A673 (cell line): ENCODE results near the gene TMEM196. TPM values are rescaled to one million over a fixed set of nuclear protein-coding genes. Genes with fewer than 3 reads are reported as not detected.

Source experiments
- BruUV-seq: library from RNA; stranded (reverse); fragments of 400-500 nt; replicated peaks from 2 replicates; lab custom pipeline; 2021; lab: Mats Ljungman, UMichigan
- CTCF ChIA-PET: fragments of 300-600 bp; sonication (Branson Sonifier 250); formaldehyde crosslinking; loops from one replicate; lab custom pipeline; 2022; ENCODE audit warnings: antibody characterized with exemption; lab: Charles Lee
- POLR2A ChIA-PET: fragments of 300-600 bp; sonication (Branson Sonifier 250); formaldehyde crosslinking; loops from one replicate; lab custom pipeline; 2022; ENCODE audit warnings: antibody characterized with exemption; ENCODE audit not compliant: low non-redundant PET; lab: Charles Lee
- DNase-seq: peaks from one replicate; pipeline ENCODE4 v3.0.0-alpha.2; 2015; ENCODE audit warnings: low spot score
- H3K27ac ChIP-seq: fragments of 200-600 bp; sonication (generic); 2 replicates; pipeline ENCODE4 v1.5.1; 2016; ENCODE audit warnings: mixed run types, low read depth, mild to moderate bottlenecking, mixed read lengths, antibody characterized with exemption, low read length; ENCODE audit not compliant: poor library complexity, severe bottlenecking
- H3K27me3 ChIP-seq: fragments of 200-600 bp; sonication (generic); replicated peaks from 2 replicates; pipeline ENCODE4 v1.6.1; 2017; ENCODE audit warnings: mixed run types, low read depth, mild to moderate bottlenecking, mixed read lengths, antibody characterized with exemption, low read length; ENCODE audit not compliant: insufficient read depth, poor library complexity
- H3K36me3 ChIP-seq: fragments of 200-600 bp; sonication (generic); 2 replicates; pipeline ENCODE4 v1.6.1; 2016; ENCODE audit warnings: mixed run types, mild to moderate bottlenecking, mixed read lengths, antibody characterized with exemption, low read length; ENCODE audit not compliant: insufficient read depth, poor library complexity, severe bottlenecking
- H3K4me1 ChIP-seq: fragments of 200-600 bp; sonication (generic); 2 replicates; pipeline ENCODE4 v1.6.1; 2017; ENCODE audit warnings: mixed run types, mild to moderate bottlenecking, mixed read lengths, antibody characterized with exemption, low read length; ENCODE audit not compliant: insufficient read depth, poor library complexity, severe bottlenecking
- H3K4me3 ChIP-seq: fragments of 200-600 bp; sonication (generic); 2 replicates; pipeline ENCODE4 v1.5.1; 2016; ENCODE audit warnings: low read depth, mixed run types, mild to moderate bottlenecking, mixed read lengths, low read length; ENCODE audit not compliant: poor library complexity, severe bottlenecking
- H3K9me3 ChIP-seq: fragments of 200-600 bp; sonication (generic); 2 replicates; pipeline ENCODE4 v1.6.1; 2016; ENCODE audit warnings: mixed run types, low read depth, mild to moderate bottlenecking, mixed read lengths, antibody characterized with exemption, low read length; ENCODE audit not compliant: poor library complexity, severe bottlenecking
- CTCF ChIP-seq: fragments of 300-800, 200-600 bp; sonication (generic); conservative IDR thresholded peaks from 2 replicates; pipeline ENCODE4 v1.5.1; 2017; ENCODE audit warnings: low read depth, mild to moderate bottlenecking, antibody characterized with exemption, low read length, moderate library complexity, mixed read lengths
- EZH2 ChIP-seq: fragments of 200-600 bp; sonication (generic); IDR thresholded peaks from 2 replicates; pipeline ENCODE4 v1.6.1; 2017; ENCODE audit warnings: borderline replicate concordance, low read depth, mild to moderate bottlenecking, mixed read lengths, antibody characterized with exemption, low read length; ENCODE audit not compliant: poor library complexity, severe bottlenecking
- intact Hi-C: fragments of 100-400 bp; cut with micrococcal nuclease; formaldehyde crosslinking; loops from one replicate; pipeline ENCODE4 v1.10.0; 2022; ENCODE audit not compliant: unreplicated experiment
- total RNA-seq: library from RNA; stranded (reverse); gene quantifications from 2 replicates; pipeline ENCODE4 v1.2.3, GENCODE V29; 2021

TMEM196 gene
- total RNA-seq, 1 experiment from 2014 or later = not detected

GRCh38 chr7:19681596-19681995 is 91.8 kb downstream of the TMEM196 start:
- H3K36me3 ChIP-seq = no peaks in the 10 kb centered on the region
- TF ChIP-seq CTCF (no peak), EZH2 (no peak)
- no peak overlapping the region for H3K27ac ChIP-seq
- no peak overlapping the region for H3K4me3 ChIP-seq
- no peaks in the 10 kb centered on the region for H3K4me1 ChIP-seq
- ChIA-PET POLR2A (no interaction called here), CTCF (no interaction called here)
- no TSS peak for BruUV-seq
- H3K9me3 ChIP-seq = no peaks in the 10 kb centered on the region
- H3K27me3 ChIP-seq = no peaks in the 10 kb centered on the region
- DNase-seq = no peak
- intact Hi-C loops = no loop called here

- Histone ChIP-seq H3K4me3 (no peak overlapping the region), H3K36me3 (no peaks in the 10 kb centered on the region), H3K4me1 (no peaks in the 10 kb centered on the region), H3K27me3 (no peaks in the 10 kb centered on the region), H3K27ac (no peak overlapping the region), H3K9me3 (no peaks in the 10 kb centered on the region)
- intact Hi-C loops = no loop called here
- BruUV-seq = no TSS peak
- POLR2A ChIA-PET = no interaction called here
- DNase-seq = peak; percentile 20
- TF ChIP-seq EZH2 = no peak
- TF ChIP-seq CTCF = no peak
- CTCF ChIA-PET = no interaction called here
These were observed 96.2 kb downstream of the TMEM196 start for GRCh38 chr7:19677180-19677579.

- H3K36me3 ChIP-seq = no peaks in the 10 kb centered on the region
- no peaks in the 10 kb centered on the region for H3K27me3 ChIP-seq
- H3K4me3 ChIP-seq = no peak overlapping the region
- no TSS peak for BruUV-seq
- CTCF ChIA-PET = no interaction called here
- intact Hi-C loops = no loop called here
- POLR2A ChIA-PET = no interaction called here
- no peak overlapping the region for H3K27ac ChIP-seq
- H3K9me3 ChIP-seq = no peaks in the 10 kb centered on the region
- no peaks in the 10 kb centered on the region for H3K4me1 ChIP-seq
- DNase-seq = no peak
- TF ChIP-seq EZH2 (no peak), CTCF (no peak)
These were observed 97.6 kb downstream of the TMEM196 start for GRCh38 chr7:19675816-19676215.
